Choroid plexus epithelial cell (primary cell): Measurements from ENCODE around the gene MAST2.
A peak's percentile ranks its signal among the peaks of the same experiment; 100 is the strongest.

ENCODE experiments used
- DNase-seq: peaks from one replicate; pipeline ENCODE4 v3.0.0-alpha.2; 2010; ENCODE audit warnings: low read depth
- H3K4me3 ChIP-seq: 2 replicates; pipeline ENCODE4 v1.5.1; 2011; ENCODE audit warnings: low read depth, mild to moderate bottlenecking, control low read depth, low read length, moderate library complexity
- CTCF ChIP-seq: conservative IDR thresholded peaks from 2 replicates; pipeline ENCODE4 v1.5.1; 2011; ENCODE audit warnings: low read depth, mild to moderate bottlenecking, control low read depth, inconsistent platforms, low read length, moderate library complexity

The MAST2 gene

GRCh38 chr1:45971335-45971734 lies 167.9 kb downstream of the MAST2 start:
- DNase-seq, result no peak
- TF ChIP-seq CTCF, result no peak
- no peak overlapping the region for H3K4me3 ChIP-seq

GRCh38 chr1:45971922-45972531 lies 168.6 kb downstream of the MAST2 start:
- DNase-seq, result no peak
- TF ChIP-seq CTCF, result no peak
- no peak overlapping the region for H3K4me3 ChIP-seq

- no peak overlapping the region for H3K4me3 ChIP-seq
- no peak for TF ChIP-seq CTCF
- DNase-seq, result no peak
These were observed 169.2 kb downstream of the MAST2 start for GRCh38 chr1:45972621-45973020.

- H3K4me3 ChIP-seq, result no peak overlapping the region
- DNase-seq, result no peak
These were observed 169.7 kb downstream of the MAST2 start for GRCh38 chr1:45973121-45973520.

GRCh38 chr1:45974541-45975269 lies 171.3 kb downstream of the MAST2 start:
- peak; percentile 35 for DNase-seq
- no peak for TF ChIP-seq CTCF
- H3K4me3 ChIP-seq, result no peak overlapping the region

More at GRCh38 chr1:45973121-45973520, 169.7 kb downstream of the MAST2 start:
- no peak for TF ChIP-seq CTCF

- no peak for TF ChIP-seq CTCF
- DNase-seq, result no peak
- H3K4me3 ChIP-seq, result no peak overlapping the region
These were observed 173.2 kb downstream of the MAST2 start for GRCh38 chr1:45976623-45977022.
